ENCODE results near the gene HCFC2.

- TF ChIP-seq CTCF (conservative IDR thresholded peaks at IDR 0.05) (no peak), ZFX (IDR thresholded peaks at IDR 0.05) (no peak)
These were observed 66.4 kb downstream of the HCFC2 start for GRCh38 chr12:104130760-104131159.

All from C4-2B (cell line).